OCI-LY1 (cell line): ENCODE data around the gene MMS19.

Source experiments
- H2AFZ ChIP-seq: fragments of 200-600 bp; sonication (generic), shearing (Covaris generic); 2 replicates; pipeline ENCODE4 v1.6.0; 2014; ENCODE audit warnings: antibody characterized with exemption, mild to moderate bottlenecking, low read length
- H3F3A ChIP-seq: fragments of 200-600 bp; sonication (generic), shearing (Covaris generic); 2 replicates; pipeline ENCODE4 v1.6.0; 2014; ENCODE audit warnings: mild to moderate bottlenecking, antibody characterized with exemption, low read length, moderate library complexity; ENCODE audit not compliant: insufficient read depth
- H3K27ac ChIP-seq: fragments of 200-600 bp; sonication (generic); 2 replicates; pipeline ENCODE4 v1.5.1; 2014; ENCODE audit warnings: low read length, mixed run types, mild to moderate bottlenecking, low read depth; ENCODE audit not compliant: poor library complexity, severe bottlenecking
- H3K27me3 ChIP-seq: fragments of 200-600 bp; sonication (generic); 2 replicates; pipeline ENCODE4 v1.6.0; 2014; ENCODE audit warnings: antibody characterized with exemption, mild to moderate bottlenecking, low read length, moderate library complexity; ENCODE audit not compliant: insufficient read depth
- H3K36me3 ChIP-seq: fragments of 200-600 bp; sonication (generic); 2 replicates; pipeline ENCODE4 v1.6.1; 2014; ENCODE audit warnings: mild to moderate bottlenecking, antibody characterized with exemption, low read length, moderate library complexity, mixed read lengths; ENCODE audit not compliant: insufficient read depth
- H3K4me1 ChIP-seq: fragments of 200-600 bp; sonication (generic); 2 replicates; pipeline ENCODE4 v1.5.1; 2014; ENCODE audit warnings: mild to moderate bottlenecking, low read length, moderate library complexity; ENCODE audit not compliant: insufficient read depth, severe bottlenecking
- H3K4me2 ChIP-seq: fragments of 200-600 bp; sonication (generic), shearing (Covaris generic); 2 replicates; pipeline ENCODE4 v1.6.1; 2014; ENCODE audit warnings: low read length
- H3K4me3 ChIP-seq: fragments of 200-600 bp; sonication (generic); 2 replicates; pipeline ENCODE4 v1.5.1; 2014; ENCODE audit warnings: low read length, low read depth, mild to moderate bottlenecking, mixed read lengths; ENCODE audit not compliant: poor library complexity, severe bottlenecking
- H3K79me2 ChIP-seq: fragments of 200-600 bp; shearing (Covaris generic); 2 replicates; pipeline ENCODE4 v1.6.1; 2016; ENCODE audit warnings: mixed run types, low read length, mixed read lengths; ENCODE audit not compliant: insufficient read depth
- H3K9ac ChIP-seq: fragments of 200-600 bp; sonication (generic), shearing (Covaris generic); 2 replicates; pipeline ENCODE4 v1.6.1; 2014; ENCODE audit warnings: mild to moderate bottlenecking, low read length, mixed read lengths
- H3K9me2 ChIP-seq: fragments of 200-600 bp; sonication (generic), shearing (Covaris generic); 2 replicates; pipeline ENCODE4 v1.6.1; 2014; ENCODE audit warnings: low read depth, mild to moderate bottlenecking, low read length, mixed read lengths
- H3K9me3 ChIP-seq: fragments of 200-600 bp; shearing (Covaris generic); 2 replicates; pipeline ENCODE4 v1.6.1; 2014; ENCODE audit warnings: low read length, mixed read lengths
- H4K20me1 ChIP-seq: fragments of 200-600 bp; sonication (generic), shearing (Covaris generic); 2 replicates; pipeline ENCODE4 v1.6.0; 2016; ENCODE audit warnings: mild to moderate bottlenecking, low read length; ENCODE audit not compliant: insufficient read depth
- EZH2 ChIP-seq: fragments of 200-600 bp; sonication (generic), shearing (Covaris generic); IDR thresholded peaks from 2 replicates; pipeline ENCODE4 v1.8.0; 2017; ENCODE audit warnings: borderline replicate concordance, mixed run types, mild to moderate bottlenecking, antibody characterized with exemption, low read length, moderate library complexity, mixed read lengths
- TF ChIP-seq, protein P1 (sequence below): fragments of 200-600 bp; sonication (generic), shearing (Covaris generic); IDR thresholded peaks from 2 replicates; pipeline ENCODE4 v1.5.1; 2017; ENCODE audit warnings: mild to moderate bottlenecking, antibody characterized with exemption, low read length, moderate library complexity, mixed read lengths

Gene MMS19

GRCh38 chr10:97500297-97500575 lies 2.0 kb upstream of the MMS19 start:
- no peak overlapping the region for H3K4me3 ChIP-seq

GRCh38 chr10:97499561-97500296 lies 1.5 kb upstream of the MMS19 start:
- H3K27me3 ChIP-seq = no peaks in the 10 kb centered on the region
- H3K27ac ChIP-seq = no peak overlapping the region
- H3K36me3 ChIP-seq = no peaks in the 10 kb centered on the region
- no peak overlapping the region for H2AFZ ChIP-seq
- H3K4me1 ChIP-seq = peaks cover 35% of the 10 kb centered on the region
- H3F3A ChIP-seq = no peaks in the 10 kb centered on the region
- TF ChIP-seq, protein P1, sequence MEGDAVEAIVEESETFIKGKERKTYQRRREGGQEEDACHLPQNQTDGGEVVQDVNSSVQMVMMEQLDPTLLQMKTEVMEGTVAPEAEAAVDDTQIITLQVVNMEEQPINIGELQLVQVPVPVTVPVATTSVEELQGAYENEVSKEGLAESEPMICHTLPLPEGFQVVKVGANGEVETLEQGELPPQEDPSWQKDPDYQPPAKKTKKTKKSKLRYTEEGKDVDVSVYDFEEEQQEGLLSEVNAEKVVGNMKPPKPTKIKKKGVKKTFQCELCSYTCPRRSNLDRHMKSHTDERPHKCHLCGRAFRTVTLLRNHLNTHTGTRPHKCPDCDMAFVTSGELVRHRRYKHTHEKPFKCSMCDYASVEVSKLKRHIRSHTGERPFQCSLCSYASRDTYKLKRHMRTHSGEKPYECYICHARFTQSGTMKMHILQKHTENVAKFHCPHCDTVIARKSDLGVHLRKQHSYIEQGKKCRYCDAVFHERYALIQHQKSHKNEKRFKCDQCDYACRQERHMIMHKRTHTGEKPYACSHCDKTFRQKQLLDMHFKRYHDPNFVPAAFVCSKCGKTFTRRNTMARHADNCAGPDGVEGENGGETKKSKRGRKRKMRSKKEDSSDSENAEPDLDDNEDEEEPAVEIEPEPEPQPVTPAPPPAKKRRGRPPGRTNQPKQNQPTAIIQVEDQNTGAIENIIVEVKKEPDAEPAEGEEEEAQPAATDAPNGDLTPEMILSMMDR = no peak
- no peak for TF ChIP-seq EZH2
- H4K20me1 ChIP-seq = no peaks in the 10 kb centered on the region
- H3K4me2 ChIP-seq = peak overlapping the region; percentile 70
- peak overlapping the region; percentile 77 for H3K4me3 ChIP-seq
- H3K9me3 ChIP-seq = no peaks in the 10 kb centered on the region
- peaks cover 26% of the 10 kb centered on the region for H3K79me2 ChIP-seq
- no peaks in the 10 kb centered on the region for H3K9me2 ChIP-seq
- H3K9ac ChIP-seq = peak overlapping the region; percentile 77; the same call in 1 of the 2 replicates

More at GRCh38 chr10:97500297-97500575, 2.0 kb upstream of the MMS19 start:
- Histone ChIP-seq H3K9ac (no peak overlapping the region), H3K4me2 (no peak overlapping the region), H3K9me3 (no peaks in the 10 kb centered on the region), H3K36me3 (no peaks in the 10 kb centered on the region), H3F3A (no peaks in the 10 kb centered on the region), H4K20me1 (no peaks in the 10 kb centered on the region), H3K27ac (no peak overlapping the region), H3K79me2 (peaks cover 21% of the 10 kb centered on the region), H2AFZ (no peak overlapping the region), H3K4me1 (peaks cover 30% of the 10 kb centered on the region), H3K27me3 (no peaks in the 10 kb centered on the region), H3K9me2 (no peaks in the 10 kb centered on the region)
- TF ChIP-seq, protein P1 = no peak
- no peak for TF ChIP-seq EZH2

- no peaks in the 10 kb centered on the region for H4K20me1 ChIP-seq
- no peak for TF ChIP-seq EZH2
- TF ChIP-seq, protein P1 = no peak
- H3F3A ChIP-seq = no peaks in the 10 kb centered on the region
- peaks cover 33% of the 10 kb centered on the region for H3K79me2 ChIP-seq
- peak within 1 kb of the TSS; percentile 77 for H3K4me3 ChIP-seq
- H3K27ac ChIP-seq = peak within 1 kb of the TSS; percentile 68
- H3K9me3 ChIP-seq = no peaks in the 10 kb centered on the region
- H3K36me3 ChIP-seq = no peaks in the 10 kb centered on the region
- H3K9ac ChIP-seq = peak within 1 kb of the TSS; percentile 77
- peaks cover 37% of the 10 kb centered on the region for H3K4me1 ChIP-seq
- no peak within 1 kb of the TSS for H2AFZ ChIP-seq
- H3K9me2 ChIP-seq = no peaks in the 10 kb centered on the region
- H3K27me3 ChIP-seq = no peaks in the 10 kb centered on the region
- peak within 1 kb of the TSS; percentile 70 for H3K4me2 ChIP-seq
These were observed 779 bp upstream of the MMS19 start, which contains the start of gene UBTD1 for GRCh38 chr10:97498841-97499560. UBTD1 (plus strand) TSS chr10:97498924; CDS start chr10:97499204, 280 bp downstream.
